ENCODE results near the gene ZNF710. TPM values are rescaled to one million over a fixed set of nuclear protein-coding genes. Genes with fewer than 3 reads are reported as not detected.
A peak's percentile ranks its signal among the peaks of the same experiment; 100 is the strongest.

ZNF710 gene
- total and polyA plus RNA-seq, 2 of the 13 experiments (the other 11 are each of a cell fraction or from before 2014, with no cell fraction given): 4.7 to 20.6 TPM

DNA sequence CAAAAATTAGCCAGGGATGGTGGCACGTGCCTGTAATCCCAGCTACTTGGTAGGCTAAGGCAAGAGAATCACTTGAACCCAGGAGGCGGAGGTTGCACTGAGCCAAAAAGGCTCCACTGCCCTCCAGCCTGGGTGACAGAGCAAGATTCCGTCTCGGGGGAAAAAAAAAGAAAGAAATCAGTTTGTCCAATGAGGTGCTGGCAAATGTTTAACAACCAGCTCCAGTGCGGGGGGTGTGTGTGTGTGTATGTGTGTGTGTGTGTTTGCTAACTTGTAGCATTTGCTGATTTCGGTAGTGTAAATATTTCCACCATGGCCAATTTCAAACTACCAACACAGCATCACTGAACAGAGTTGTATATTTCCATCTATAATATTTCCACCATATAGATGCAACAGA is 124.9 kb downstream of the ZNF710 start (continued):
- TF ChIP-seq GZF1 (CRISPR knock-in tag; IDR thresholded peaks at IDR 0.05) (no peak), GATA4 (IDR thresholded peaks at IDR 0.05; ENCODE audit: borderline replicate concordance, low read depth) (no peak), RBM22 (optimal IDR thresholded peaks at IDR 0.05; ENCODE audit: low read length) (no peak)
- TF ChIP-seq, protein P1, sequence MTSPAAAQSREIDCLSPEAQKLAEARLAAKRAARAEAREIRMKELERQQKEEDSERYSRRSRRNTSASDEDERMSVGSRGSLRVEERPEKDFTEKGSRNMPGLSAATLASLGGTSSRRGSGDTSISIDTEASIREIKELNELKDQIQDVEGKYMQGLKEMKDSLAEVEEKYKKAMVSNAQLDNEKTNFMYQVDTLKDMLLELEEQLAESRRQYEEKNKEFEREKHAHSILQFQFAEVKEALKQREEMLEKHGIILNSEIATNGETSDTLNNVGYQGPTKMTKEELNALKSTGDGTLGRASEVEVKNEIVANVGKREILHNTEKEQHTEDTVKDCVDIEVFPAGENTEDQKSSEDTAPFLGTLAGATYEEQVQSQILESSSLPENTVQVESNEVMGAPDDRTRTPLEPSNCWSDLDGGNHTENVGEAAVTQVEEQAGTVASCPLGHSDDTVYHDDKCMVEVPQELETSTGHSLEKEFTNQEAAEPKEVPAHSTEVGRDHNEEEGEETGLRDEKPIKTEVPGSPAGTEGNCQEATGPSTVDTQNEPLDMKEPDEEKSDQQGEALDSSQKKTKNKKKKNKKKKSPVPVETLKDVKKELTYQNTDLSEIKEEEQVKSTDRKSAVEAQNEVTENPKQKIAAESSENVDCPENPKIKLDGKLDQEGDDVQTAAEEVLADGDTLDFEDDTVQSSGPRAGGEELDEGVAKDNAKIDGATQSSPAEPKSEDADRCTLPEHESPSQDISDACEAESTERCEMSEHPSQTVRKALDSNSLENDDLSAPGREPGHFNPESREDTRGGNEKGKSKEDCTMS (CRISPR knock-in tag; conservative IDR thresholded peaks at IDR 0.05): no peak

DNA sequence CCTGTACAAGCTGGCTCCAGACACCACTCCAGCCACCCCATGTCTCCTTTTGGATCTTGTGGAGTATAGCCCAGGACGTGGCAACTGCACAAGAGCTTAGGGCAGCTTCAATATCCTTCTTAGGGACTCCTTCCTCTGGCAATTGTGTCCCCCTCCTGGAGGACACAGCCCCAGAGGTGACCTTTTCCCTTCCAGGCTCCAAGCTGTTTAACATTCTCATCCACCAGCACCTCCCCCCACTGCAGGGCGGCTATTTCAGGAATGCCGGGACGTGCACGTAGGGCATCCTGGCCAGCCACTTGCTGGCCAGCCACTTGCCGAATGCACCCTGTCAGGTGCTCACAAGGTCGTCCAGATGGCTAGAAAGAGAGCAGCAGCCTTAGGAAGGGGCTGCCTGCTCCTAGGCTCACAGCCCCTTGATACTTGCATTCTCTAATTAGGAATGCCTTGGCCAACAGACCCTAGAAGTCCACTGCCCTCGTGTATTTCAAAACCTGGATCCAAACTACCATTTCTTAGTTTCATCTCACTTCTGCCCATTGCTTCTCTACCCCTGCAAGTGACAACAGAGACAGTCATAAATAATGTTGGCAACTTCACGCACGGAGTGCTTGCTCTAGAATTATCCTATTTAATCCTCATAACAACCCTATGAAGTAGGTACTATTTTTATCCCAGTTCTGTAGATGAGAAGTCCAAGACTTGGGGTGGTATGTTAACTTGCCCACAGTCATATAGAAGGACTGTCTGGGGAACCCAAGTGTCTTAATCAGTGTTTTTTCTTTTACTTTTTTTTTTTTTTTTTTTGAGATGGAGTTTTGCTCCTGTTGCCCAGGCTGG is 125.7 kb downstream of the ZNF710 start:
- in situ Hi-C loops (cut with HindIII; ENCODE audit: extremely low pct_ligation_motif_present, low pct_unique_long_range_greater_than_20kb) (no loop called here), intact Hi-C loops (cut with micrococcal nuclease; ENCODE audit: unreplicated experiment) (no loop called here)
- no peak overlapping the region for H2AFZ ChIP-seq (ENCODE audit: low read length)
- peak overlapping the region; percentile 29; the same call in 1 of the 2 replicates for H3K9ac ChIP-seq (ENCODE audit: insufficient read depth, low read depth, low read length)
- H3K79me2 ChIP-seq (ENCODE audit: insufficient read depth, low read length): no peaks in the 10 kb centered on the region
- POLR2A ChIA-PET: interaction anchor here (0.6 to 1.0 kb wide), 3 partner anchors 20 to 233 kb away, joined by 3 read pairs; partner anchors contain the start of gene AP3S2
- H3K9me3 ChIP-seq (ENCODE audit: low read length): no peaks in the 10 kb centered on the region
- ATAC-seq: peak; percentile 92
- 2% methylated on average over 8 of the region's 10 CpGs for WGBS (ENCODE audit: low lambda C conversion rate)
- peak overlapping the region; percentile 91 for H3K4me2 ChIP-seq (ENCODE audit: low read depth, low read length)
- peak; percentile 64 for DNase-seq (ENCODE audit: low spot score)
- CTCF ChIA-PET (ENCODE audit: low intra/inter-chr PET ratio, low total read pairs): no interaction called here
- H3K27ac ChIP-seq (ENCODE audit: extremely low read length, insufficient read depth, low read length): peak overlapping the region; percentile 62
- H3K27me3 ChIP-seq (ENCODE audit: control insufficient read depth in 1 of 2, insufficient read depth in 2 of 2, low read length in 2 of 2): no peaks in the 10 kb centered on the region; a peak in 1 of 5 replicates
- no TSS peak for BruUV-seq (replicated peaks)
- H3K4me1 ChIP-seq (ENCODE audit: insufficient read depth, low read length): peaks cover 44% of the 10 kb centered on the region
- peak overlapping the region in 2 of 3 experiments; percentile 34 to 53; a peak in 4 of 6 replicates for H3K4me3 ChIP-seq (replicated peaks in 1 of 3; ENCODE audit: insufficient read depth in 1 of 3, low read depth in 2 of 3, low read length in 3 of 3)
- no peaks in the 10 kb centered on the region for H3K36me3 ChIP-seq (replicated peaks in 1 of 2; ENCODE audit: control insufficient read depth in 1 of 2, insufficient read depth in 2 of 2, low read length in 2 of 2)
- no peak for FAIRE-seq
- H4K20me1 ChIP-seq (ENCODE audit: insufficient read depth, low read length): no peaks in the 10 kb centered on the region
- peak; percentile 62; the same call in 1 of the 2 replicates for TF ChIP-seq ETV5 (CRISPR knock-in tag; IDR thresholded peaks at IDR 0.05; ENCODE audit: borderline replicate concordance)
- TF ChIP-seq ZSCAN31 (CRISPR knock-in tag; IDR thresholded peaks at IDR 0.05; ENCODE audit: low read depth): no peak; the same call in 1 of the 2 replicates
- TF ChIP-seq, protein P2, sequence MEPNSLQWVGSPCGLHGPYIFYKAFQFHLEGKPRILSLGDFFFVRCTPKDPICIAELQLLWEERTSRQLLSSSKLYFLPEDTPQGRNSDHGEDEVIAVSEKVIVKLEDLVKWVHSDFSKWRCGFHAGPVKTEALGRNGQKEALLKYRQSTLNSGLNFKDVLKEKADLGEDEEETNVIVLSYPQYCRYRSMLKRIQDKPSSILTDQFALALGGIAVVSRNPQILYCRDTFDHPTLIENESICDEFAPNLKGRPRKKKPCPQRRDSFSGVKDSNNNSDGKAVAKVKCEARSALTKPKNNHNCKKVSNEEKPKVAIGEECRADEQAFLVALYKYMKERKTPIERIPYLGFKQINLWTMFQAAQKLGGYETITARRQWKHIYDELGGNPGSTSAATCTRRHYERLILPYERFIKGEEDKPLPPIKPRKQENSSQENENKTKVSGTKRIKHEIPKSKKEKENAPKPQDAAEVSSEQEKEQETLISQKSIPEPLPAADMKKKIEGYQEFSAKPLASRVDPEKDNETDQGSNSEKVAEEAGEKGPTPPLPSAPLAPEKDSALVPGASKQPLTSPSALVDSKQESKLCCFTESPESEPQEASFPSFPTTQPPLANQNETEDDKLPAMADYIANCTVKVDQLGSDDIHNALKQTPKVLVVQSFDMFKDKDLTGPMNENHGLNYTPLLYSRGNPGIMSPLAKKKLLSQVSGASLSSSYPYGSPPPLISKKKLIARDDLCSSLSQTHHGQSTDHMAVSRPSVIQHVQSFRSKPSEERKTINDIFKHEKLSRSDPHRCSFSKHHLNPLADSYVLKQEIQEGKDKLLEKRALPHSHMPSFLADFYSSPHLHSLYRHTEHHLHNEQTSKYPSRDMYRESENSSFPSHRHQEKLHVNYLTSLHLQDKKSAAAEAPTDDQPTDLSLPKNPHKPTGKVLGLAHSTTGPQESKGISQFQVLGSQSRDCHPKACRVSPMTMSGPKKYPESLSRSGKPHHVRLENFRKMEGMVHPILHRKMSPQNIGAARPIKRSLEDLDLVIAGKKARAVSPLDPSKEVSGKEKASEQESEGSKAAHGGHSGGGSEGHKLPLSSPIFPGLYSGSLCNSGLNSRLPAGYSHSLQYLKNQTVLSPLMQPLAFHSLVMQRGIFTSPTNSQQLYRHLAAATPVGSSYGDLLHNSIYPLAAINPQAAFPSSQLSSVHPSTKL (CRISPR knock-in tag; IDR thresholded peaks at IDR 0.05): peak; percentile 87
- no peak for TF ChIP-seq CC2D1A (CRISPR knock-in tag; IDR thresholded peaks at IDR 0.05)
- TF ChIP-seq ZNF878 (CRISPR knock-in tag; IDR thresholded peaks at IDR 0.05): no peak
- TF ChIP-seq, protein P3, sequence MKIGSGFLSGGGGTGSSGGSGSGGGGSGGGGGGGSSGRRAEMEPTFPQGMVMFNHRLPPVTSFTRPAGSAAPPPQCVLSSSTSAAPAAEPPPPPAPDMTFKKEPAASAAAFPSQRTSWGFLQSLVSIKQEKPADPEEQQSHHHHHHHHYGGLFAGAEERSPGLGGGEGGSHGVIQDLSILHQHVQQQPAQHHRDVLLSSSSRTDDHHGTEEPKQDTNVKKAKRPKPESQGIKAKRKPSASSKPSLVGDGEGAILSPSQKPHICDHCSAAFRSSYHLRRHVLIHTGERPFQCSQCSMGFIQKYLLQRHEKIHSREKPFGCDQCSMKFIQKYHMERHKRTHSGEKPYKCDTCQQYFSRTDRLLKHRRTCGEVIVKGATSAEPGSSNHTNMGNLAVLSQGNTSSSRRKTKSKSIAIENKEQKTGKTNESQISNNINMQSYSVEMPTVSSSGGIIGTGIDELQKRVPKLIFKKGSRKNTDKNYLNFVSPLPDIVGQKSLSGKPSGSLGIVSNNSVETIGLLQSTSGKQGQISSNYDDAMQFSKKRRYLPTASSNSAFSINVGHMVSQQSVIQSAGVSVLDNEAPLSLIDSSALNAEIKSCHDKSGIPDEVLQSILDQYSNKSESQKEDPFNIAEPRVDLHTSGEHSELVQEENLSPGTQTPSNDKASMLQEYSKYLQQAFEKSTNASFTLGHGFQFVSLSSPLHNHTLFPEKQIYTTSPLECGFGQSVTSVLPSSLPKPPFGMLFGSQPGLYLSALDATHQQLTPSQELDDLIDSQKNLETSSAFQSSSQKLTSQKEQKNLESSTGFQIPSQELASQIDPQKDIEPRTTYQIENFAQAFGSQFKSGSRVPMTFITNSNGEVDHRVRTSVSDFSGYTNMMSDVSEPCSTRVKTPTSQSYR (CRISPR knock-in tag; IDR thresholded peaks at IDR 0.05; ENCODE audit: borderline replicate concordance): peak; percentile 98

Measured in HepG2 (cell line).